IMR-90 (cell line): ENCODE measurements around the gene DPY19L1. TPM values are rescaled to one million over a fixed set of nuclear protein-coding genes. Genes with fewer than 3 reads are reported as not detected.
"Not testable (repeated sequence)": the region's sequence is repeated elsewhere in the genome, so short reads cannot be mapped to it uniquely, and the experiment has no call there.

ENCODE experiments used
- ATAC-seq: fragments of 200-7000 bp; cut with Tn5 transposase; 2 replicates; pipeline ENCODE4 v1.9.1; 2020; ENCODE audit warnings: low read depth, mild to moderate bottlenecking, moderate library complexity
- BruUV-seq: library from RNA; stranded (reverse); fragments of 400-500 nt; replicated peaks from 2 replicates; lab custom pipeline; 2021; lab: Mats Ljungman, UMichigan
- CTCF ChIA-PET: fragments of 300-600 bp; formaldehyde crosslinking; extraction: SDS; loops from one replicate; lab custom pipeline; 2021; ENCODE audit warnings: antibody characterized with exemption; lab: Yijun Ruan, JAX
- POLR2A ChIA-PET: fragments of 300-600 bp; sonication (Branson Sonifier 250); formaldehyde crosslinking; loops from one replicate; lab custom pipeline; 2022; ENCODE audit warnings: antibody characterized with exemption; ENCODE audit not compliant: unreplicated experiment; lab: Charles Lee
- DNase-seq: peaks from one replicate; pipeline ENCODE4 v3.0.0; 2013
- H2AFZ ChIP-seq: replicated peaks from 2 replicates; pipeline ENCODE3; 2013; ENCODE audit warnings: low read length, mild to moderate bottlenecking; ENCODE audit not compliant: poor library complexity
- H2AK5ac ChIP-seq: 2 replicates; pipeline ENCODE4 v1.6.1; 2013; ENCODE audit warnings: low read depth, low read length, inconsistent platforms
- H2AK9ac ChIP-seq: replicated peaks from 2 replicates; pipeline ENCODE3; 2013; ENCODE audit warnings: mild to moderate bottlenecking, low read depth, low read length, moderate library complexity; ENCODE audit not compliant: poor library complexity
- H2BK120ac ChIP-seq: 2 replicates; pipeline ENCODE4 v1.6.1; 2013; ENCODE audit warnings: low read depth, low read length, inconsistent platforms
- H2BK15ac ChIP-seq: 3 replicates; pipeline ENCODE4 v1.6.1; 2013; ENCODE audit warnings: low read depth, low read length, inconsistent platforms
- H2BK20ac ChIP-seq: 2 replicates; pipeline ENCODE4 v1.6.1; 2013; ENCODE audit warnings: low read depth, mild to moderate bottlenecking, inconsistent platforms, low read length, moderate library complexity
- H2BK5ac ChIP-seq: 2 replicates; pipeline ENCODE4 v1.6.1; 2013; ENCODE audit warnings: mild to moderate bottlenecking, low read depth, low read length, inconsistent platforms; ENCODE audit not compliant: poor library complexity, severe bottlenecking
- H3K14ac ChIP-seq: replicated peaks from 2 replicates; pipeline ENCODE4 v1.6.1; 2013; ENCODE audit warnings: low read depth, low read length, inconsistent platforms
- H3K18ac ChIP-seq: 2 replicates; pipeline ENCODE4 v1.6.1; 2013; ENCODE audit warnings: low read depth, low read length, control low read depth
- H3K23ac ChIP-seq: 2 replicates; pipeline ENCODE4 v1.6.1; 2013; ENCODE audit warnings: low read depth, low read length, inconsistent platforms
- H3K27ac ChIP-seq: 2 replicates; pipeline ENCODE4 v1.5.1; 2013; ENCODE audit warnings: mild to moderate bottlenecking, control low read depth, low read length; ENCODE audit not compliant: insufficient read depth
- H3K27me3 ChIP-seq: 2 replicates; pipeline ENCODE4 v1.6.1; 2013; ENCODE audit warnings: low read length; ENCODE audit not compliant: control insufficient read depth, insufficient read depth
- H3K36me3 ChIP-seq: 2 replicates; pipeline ENCODE4 v1.6.1; 2013; ENCODE audit warnings: low read length, mixed read lengths; ENCODE audit not compliant: control insufficient read depth, insufficient read depth
- H3K4ac ChIP-seq: 2 replicates; pipeline ENCODE4 v1.6.1; 2013; ENCODE audit warnings: low read depth, low read length, inconsistent platforms
- H3K4me1 ChIP-seq: 2 replicates; pipeline ENCODE4 v1.6.1; 2013; ENCODE audit warnings: low read length, mixed read lengths; ENCODE audit not compliant: control insufficient read depth, insufficient read depth
- H3K4me2 ChIP-seq: 2 replicates; pipeline ENCODE4 v1.6.1; 2013; ENCODE audit warnings: low read depth, mild to moderate bottlenecking, control low read depth, low read length, moderate library complexity
- H3K4me3 ChIP-seq: 2 replicates; pipeline ENCODE4 v1.5.1; 2013; ENCODE audit warnings: low read depth, mild to moderate bottlenecking, control low read depth, low read length, moderate library complexity; ENCODE audit not compliant: insufficient read depth
- H3K56ac ChIP-seq: 2 replicates; pipeline ENCODE4 v1.6.1; 2013; ENCODE audit warnings: low read length, inconsistent platforms; ENCODE audit not compliant: insufficient read depth; ENCODE audit errors: extremely low read depth
- H3K79me1 ChIP-seq, 2 experiments: 2 replicates each; pipeline ENCODE4 v1.6.1; 2013; ENCODE audit warnings: low read length in 2 of 2, inconsistent platforms in 1 of 2, low read depth in 1 of 2
- H3K9ac ChIP-seq: 2 replicates; pipeline ENCODE4 v1.6.1; 2013; ENCODE audit warnings: low read depth, low read length, control low read depth
- H3K9me1 ChIP-seq: 2 replicates; pipeline ENCODE4 v1.6.1; 2013; ENCODE audit warnings: low read length, inconsistent platforms; ENCODE audit not compliant: insufficient read depth
- H3K9me3 ChIP-seq: 2 replicates; pipeline ENCODE4 v1.6.1; 2013; ENCODE audit warnings: low read length; ENCODE audit not compliant: control insufficient read depth, insufficient read depth
- H4K20me1 ChIP-seq: 2 replicates; pipeline ENCODE4 v1.6.1; 2013; ENCODE audit warnings: low read length, inconsistent platforms; ENCODE audit not compliant: insufficient read depth
- H4K5ac ChIP-seq: 2 replicates; pipeline ENCODE4 v1.6.1; 2013; ENCODE audit warnings: mild to moderate bottlenecking, low read depth, low read length, control low read depth
- H4K8ac ChIP-seq, 2 experiments: 2 replicates each; pipeline ENCODE4 v1.6.1; 2013; ENCODE audit warnings: low read depth in 2 of 2, low read length in 2 of 2, control low read depth in 1 of 2, inconsistent platforms in 1 of 2
- H4K91ac ChIP-seq: 2 replicates; pipeline ENCODE4 v1.6.1; 2013; ENCODE audit warnings: low read depth, low read length, inconsistent platforms; ENCODE audit not compliant: insufficient read depth
- WGBS, 2 experiments: methylation state at CpG; one replicate each; pipeline versions ENCODE4 v1.1.5 to v1.1.7; 2013; ENCODE audit warnings: missing lambda C conversion rate in 2 of 2; ENCODE audit not compliant: insufficient read length in 1 of 2; ENCODE audit errors: extremely low coverage in 2 of 2; 5-methylcytosine and 5-hydroxymethylcytosine counted together
- dilution Hi-C: fragments of 300-500 bp; cut with HindIII; formaldehyde crosslinking; loops from one replicate; pipeline ENCODE4 v1.14.3; 2018; ENCODE audit warnings: low sequenced_read_pairs; ENCODE audit not compliant: unreplicated experiment
- in situ Hi-C: fragments of 300-500 bp; cut with MboI; formaldehyde crosslinking; loops from 3 replicates; pipeline ENCODE4 v1.14.3; 2019; ENCODE audit warnings: low sequenced_read_pairs, inconsistent platforms, mixed read lengths
- intact Hi-C: fragments of 100-400 bp; cut with micrococcal nuclease; formaldehyde crosslinking; loops from 2 replicates; pipeline ENCODE4 v1.10.0; 2022
- polyA plus RNA-seq, 3 experiments: library from polyadenylated mRNA; depleted of rRNA; stranded (reverse); fragments of >200 nt; gene quantifications; 2 replicates each; pipeline ENCODE4 v1.2.3, GENCODE V29; 2012; ENCODE audit warnings: low replicate concordance in 1 of 3
- total RNA-seq: library from RNA; depleted of rRNA; stranded (reverse); fragments of >200 nt; gene quantifications from 2 replicates; pipeline ENCODE4 v1.2.3, GENCODE V29; 2012

The DPY19L1 gene
- total and polyA plus RNA-seq, 2 of the 4 experiments (the other 2 are of a cell fraction): 12.1 to 12.2 TPM

DNA sequence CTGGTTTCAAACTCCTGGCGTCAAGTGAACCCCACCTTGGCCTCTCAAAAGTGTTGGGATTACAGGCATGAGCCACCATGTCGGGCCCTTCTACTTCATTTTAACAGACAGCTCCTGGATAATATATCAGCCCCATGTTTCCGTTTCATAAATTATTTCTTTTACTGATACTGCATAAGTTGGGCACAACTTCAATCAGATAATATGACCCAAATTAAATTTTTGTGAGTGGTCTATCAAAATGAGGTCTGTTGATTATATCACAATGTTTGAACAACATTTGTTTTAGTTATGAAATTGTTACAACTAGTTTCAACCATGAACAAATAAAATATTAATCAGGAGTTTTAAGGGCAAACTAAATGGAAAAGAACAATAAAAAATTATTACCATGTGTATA, 70.8 kb downstream of the DPY19L1 start:
- H4K5ac ChIP-seq, H3K27me3 ChIP-seq, H4K20me1 ChIP-seq, H3K56ac ChIP-seq, H2BK5ac ChIP-seq, H3K23ac ChIP-seq, DNase-seq, H3K18ac ChIP-seq, H3K4ac ChIP-seq, ATAC-seq, H3K14ac ChIP-seq, dilution Hi-C loops, H3K4me2 ChIP-seq, H3K4me1 ChIP-seq, intact Hi-C loops, BruUV-seq, H3K4me3 ChIP-seq, H3K9me1 ChIP-seq, H3K9me3 ChIP-seq, H2BK15ac ChIP-seq, H2AK5ac ChIP-seq, H3K79me1 ChIP-seq, H3K36me3 ChIP-seq, H3K27ac ChIP-seq, H2AFZ ChIP-seq, CTCF ChIA-PET, H2AK9ac ChIP-seq, H2BK20ac ChIP-seq, H3K9ac ChIP-seq, H4K91ac ChIP-seq, H4K8ac ChIP-seq, H2BK120ac ChIP-seq, in situ Hi-C loops, POLR2A ChIA-PET: not testable (repeated sequence)
- WGBS, 2 experiments: no CpG with 5 or more reads among the region's 3 CpGs
